MCF 10A (cell line): ENCODE data around the gene PPM1F. TPM values are rescaled to one million over a fixed set of nuclear protein-coding genes. Genes with fewer than 3 reads are reported as not detected.

Experiments
- total RNA-seq: library from RNA; stranded (reverse); gene quantifications from 2 replicates; pipeline ENCODE4 v1.2.3, GENCODE V29; 2022

PPM1F gene
- total RNA-seq, 1 experiment from 2014 or later, result 32.6 TPM

Other genes with a start within 250 kb of the PPM1F start
- 0.07 and 0.27 TPM in 2 replicates for gene YPEL1, start 217.1 kb downstream of the PPM1F start, total RNA-seq
- 123 and 145 TPM in 2 replicates for gene MAPK1, start 85.2 kb downstream of the PPM1F start, total RNA-seq
- gene TOP3B, start 29.9 kb upstream of the PPM1F start, total RNA-seq, result 29.3 and 37.0 TPM in 2 replicates